Stimulated activated CD8-positive, alpha-beta memory T cell treated with anti-CD3 and anti-CD28 coated beads, Interleukin-4, amount 100 ng/mL, for 24 hours (primary cell): ENCODE data around the gene SLC38A5.
A peak's percentile ranks its signal among the peaks of the same experiment; 100 is the strongest.

Experiments used
- DNase-seq: peaks from one replicate; pipeline ENCODE4 v3.0.0-alpha.2; 2020; ENCODE audit warnings: low read depth

Gene SLC38A5

GRCh38 chrX:48490661-48491060 is 20.6 kb upstream of the SLC38A5 start:
- no peak for DNase-seq

- DNase-seq, result no peak
These were observed 19.8 kb upstream of the SLC38A5 start for GRCh38 chrX:48489892-48490291.

GRCh38 chrX:48489296-48489695 is 19.2 kb upstream of the SLC38A5 start:
- DNase-seq, result no peak

- no peak for DNase-seq
These were observed 18.0 kb upstream of the SLC38A5 start for GRCh38 chrX:48488034-48488433.

GRCh38 chrX:48487362-48487798 is 17.3 kb upstream of the SLC38A5 start:
- no peak for DNase-seq

GRCh38 chrX:48482526-48482925 is 12.5 kb upstream of the SLC38A5 start:
- DNase-seq, result no peak

- no peak for DNase-seq
These were observed 10.5 kb upstream of the SLC38A5 start for GRCh38 chrX:48480583-48480982.

GRCh38 chrX:48480142-48480541 is 10.1 kb upstream of the SLC38A5 start:
- no peak for DNase-seq

- no peak for DNase-seq
These were observed 8.7 kb upstream of the SLC38A5 start for GRCh38 chrX:48478806-48479205.

- no peak for DNase-seq
These were observed 8.1 kb upstream of the SLC38A5 start for GRCh38 chrX:48477960-48478755.

- DNase-seq, result no peak
These were observed 6.9 kb upstream of the SLC38A5 start for GRCh38 chrX:48476919-48477318.

- DNase-seq, result peak; percentile 76
These were observed 5.9 kb upstream of the SLC38A5 start, which contains the start of gene FTSJ1 for GRCh38 chrX:48475774-48476577. FTSJ1 (plus strand) TSS chrX:48476199; CDS start chrX:48478048, 1,849 bp downstream.

- DNase-seq, result no peak
These were observed 5.2 kb upstream of the SLC38A5 start for GRCh38 chrX:48475296-48475695.

- DNase-seq, result no peak
These were observed 4.5 kb upstream of the SLC38A5 start for GRCh38 chrX:48474581-48474980.

GRCh38 chrX:48474127-48474526 is 4.1 kb upstream of the SLC38A5 start:
- DNase-seq, result no peak

- DNase-seq, result no peak
These were observed 3.6 kb upstream of the SLC38A5 start for GRCh38 chrX:48473704-48473990.

- DNase-seq, result no peak
These were observed 3.0 kb upstream of the SLC38A5 start for GRCh38 chrX:48472851-48473703.

- no peak for DNase-seq
These were observed 2.2 kb upstream of the SLC38A5 start for GRCh38 chrX:48472225-48472624.

GRCh38 chrX:48471504-48471903 is 1.4 kb upstream of the SLC38A5 start:
- DNase-seq, result no peak

GRCh38 chrX:48470833-48471118 is 716 bp upstream of the SLC38A5 start:
- DNase-seq, result no peak

GRCh38 chrX:48468693-48469691 is 1.1 kb downstream of the SLC38A5 start:
- peak; percentile 28 for DNase-seq
